NCI-H524 treated with DMSO at 0.1 percent for 48 hours (cell line): ENCODE data around the gene DPYD.

Source experiments
- DNase-seq: peaks from one replicate; lab custom pipeline; 2025; lab: John Stamatoyannopoulos, UW

DPYD gene

GRCh38 chr1:97906567-97907241, 14.1 kb downstream of the DPYD start:
- DNase-seq = no peak

- peak; percentile 48 for DNase-seq
These were observed 15.5 kb downstream of the DPYD start for GRCh38 chr1:97905141-97905940.

DNA sequence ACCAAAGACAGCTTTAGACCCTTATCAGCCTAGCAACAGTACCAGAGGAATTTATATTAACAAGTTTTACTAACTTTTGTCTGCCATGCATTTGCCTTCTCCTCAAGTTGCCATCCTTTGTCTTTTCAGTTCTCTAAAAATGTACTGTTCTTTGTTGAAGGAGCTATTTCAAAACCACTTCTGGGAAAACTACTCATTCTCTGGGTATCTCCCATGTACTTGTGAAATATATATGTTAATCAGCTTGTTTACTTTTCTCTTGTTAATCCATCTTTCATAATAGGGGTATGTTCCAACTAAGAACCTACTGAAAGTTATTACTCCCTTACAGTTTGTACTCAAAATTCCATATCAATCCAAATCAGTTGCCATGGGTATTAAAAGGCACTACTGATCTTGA, 16.3 kb downstream of the DPYD start:
- DNase-seq = no peak

GRCh38 chr1:97903626-97904025, 17.2 kb downstream of the DPYD start:
- no peak for DNase-seq

DNA sequence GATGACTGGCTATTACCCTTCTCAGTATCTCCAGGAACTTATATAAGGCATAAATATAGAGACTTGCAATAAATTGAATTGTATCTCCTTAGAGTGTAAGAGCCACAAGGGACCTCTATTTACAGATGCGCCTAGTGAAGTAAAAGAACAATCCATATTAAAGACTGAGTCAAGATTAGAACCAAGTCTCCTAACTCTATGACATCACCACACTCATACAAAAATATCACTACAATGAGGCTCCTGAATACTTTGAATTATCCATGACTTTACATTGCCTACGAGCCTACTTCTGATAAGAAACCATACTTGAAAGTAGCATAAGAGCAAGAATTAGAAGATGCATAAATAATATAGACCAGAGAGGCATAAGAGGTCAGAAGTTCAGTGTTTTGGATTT, 18.8 kb downstream of the DPYD start:
- no peak for DNase-seq

- DNase-seq = no peak
These were observed 19.7 kb downstream of the DPYD start for GRCh38 chr1:97901017-97901658.

GRCh38 chr1:97898948-97899347, 21.9 kb downstream of the DPYD start:
- DNase-seq = no peak

DNA sequence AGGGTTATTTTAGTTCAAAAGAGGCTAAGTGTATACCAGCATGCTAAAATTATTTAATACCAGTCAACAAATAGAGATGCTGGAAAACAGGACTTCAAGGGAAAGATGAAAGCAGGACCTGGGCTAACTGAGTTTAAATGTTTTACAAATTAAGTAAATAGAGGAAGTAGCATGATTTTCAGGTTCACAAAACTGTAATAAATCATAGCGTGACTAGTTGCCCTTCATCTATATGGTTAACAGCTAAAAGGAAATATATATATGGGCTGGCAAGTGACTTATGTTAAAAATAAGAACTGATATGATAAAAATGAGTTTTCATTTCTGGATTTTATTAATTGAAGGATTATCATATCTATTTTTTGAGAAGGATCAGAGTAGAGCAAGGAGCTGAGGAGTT, 25.6 kb downstream of the DPYD start:
- DNase-seq = no peak

- DNase-seq = no peak
These were observed 27.0 kb downstream of the DPYD start for GRCh38 chr1:97893844-97894243.

DNA sequence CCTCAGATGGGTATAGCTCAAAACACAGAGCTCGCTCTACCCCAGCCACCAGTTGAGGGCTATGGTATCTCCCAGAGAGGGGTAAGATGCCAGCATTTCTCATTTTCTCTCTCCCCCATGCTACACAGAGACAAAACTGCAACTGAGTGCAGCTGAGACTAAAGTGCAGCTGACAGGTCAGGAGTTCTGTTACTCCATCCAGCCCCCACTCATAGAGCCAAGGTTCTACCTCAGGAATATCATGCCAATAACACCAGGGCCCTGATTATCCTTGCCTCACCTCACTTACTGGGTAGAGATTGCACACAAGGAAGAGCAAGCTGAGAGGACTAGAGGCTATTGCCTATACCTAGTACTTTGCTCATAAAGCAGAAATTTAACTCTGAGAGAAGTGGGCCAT, 34.6 kb downstream of the DPYD start:
- no peak for DNase-seq

DNA sequence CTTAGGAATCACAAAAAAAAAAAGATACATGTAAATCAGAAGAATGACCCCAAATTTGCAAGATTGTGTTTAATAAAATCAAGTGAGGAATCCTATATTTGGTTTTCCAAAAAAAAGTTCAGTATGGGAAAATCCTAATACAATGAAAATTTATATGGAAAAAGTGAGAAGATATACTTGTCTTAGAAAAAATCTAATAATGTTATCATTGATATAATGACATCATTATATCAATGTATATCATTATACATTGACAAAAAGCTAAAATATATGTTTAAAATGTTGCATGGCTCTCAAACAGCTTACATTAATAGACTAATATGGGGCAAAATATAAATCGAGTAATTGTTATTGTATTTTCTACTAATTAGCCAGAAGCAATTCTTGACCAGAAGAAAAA, 37.0 kb downstream of the DPYD start:
- DNase-seq = no peak

GRCh38 chr1:97877307-97877706, 43.5 kb downstream of the DPYD start:
- DNase-seq = no peak

GRCh38 chr1:97875996-97876395, 44.8 kb downstream of the DPYD start:
- no peak for DNase-seq

DNA sequence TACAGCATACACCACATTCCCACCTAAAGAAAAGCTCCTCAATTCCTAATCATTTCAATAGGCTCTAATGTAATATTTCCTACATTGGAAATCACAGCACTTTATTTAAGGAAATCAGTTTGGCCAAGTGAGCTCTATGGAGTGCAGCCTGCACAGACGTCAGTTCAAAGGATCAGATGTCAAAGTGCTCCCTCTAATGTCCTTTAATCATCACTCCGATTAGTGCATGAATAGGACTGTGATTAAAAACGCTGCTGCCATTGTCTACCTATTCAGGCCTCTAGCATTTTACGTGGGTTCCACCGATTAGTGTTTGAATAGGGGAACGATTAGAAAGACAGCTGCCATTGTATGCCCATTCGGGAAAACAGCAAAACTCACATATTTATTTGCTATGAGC, 50.2 kb downstream of the DPYD start:
- DNase-seq = peak; percentile 4

DNA sequence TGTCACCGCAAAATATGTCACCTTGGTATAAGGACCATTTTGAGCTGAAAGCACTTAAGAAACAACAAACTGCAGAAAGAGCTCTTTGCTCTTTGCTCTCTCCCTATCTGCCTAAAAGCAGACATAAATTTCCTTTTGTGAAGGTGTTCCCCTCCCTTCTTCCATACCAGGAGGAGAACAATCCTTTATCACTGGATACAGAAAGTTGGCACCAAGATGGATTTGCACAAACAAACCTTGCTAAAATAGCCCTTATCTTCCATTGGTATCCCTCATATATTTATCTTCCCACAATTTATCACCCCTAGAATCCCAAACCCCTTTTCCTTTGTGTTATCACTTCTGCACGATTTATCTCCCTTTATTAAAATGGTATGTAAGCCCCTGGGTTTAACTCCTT, 51.4 kb downstream of the DPYD start:
- DNase-seq = no peak

GRCh38 chr1:97867127-97867526, 53.7 kb downstream of the DPYD start:
- DNase-seq = no peak

GRCh38 chr1:97864615-97865014, 56.2 kb downstream of the DPYD start:
- DNase-seq = no peak

DNA sequence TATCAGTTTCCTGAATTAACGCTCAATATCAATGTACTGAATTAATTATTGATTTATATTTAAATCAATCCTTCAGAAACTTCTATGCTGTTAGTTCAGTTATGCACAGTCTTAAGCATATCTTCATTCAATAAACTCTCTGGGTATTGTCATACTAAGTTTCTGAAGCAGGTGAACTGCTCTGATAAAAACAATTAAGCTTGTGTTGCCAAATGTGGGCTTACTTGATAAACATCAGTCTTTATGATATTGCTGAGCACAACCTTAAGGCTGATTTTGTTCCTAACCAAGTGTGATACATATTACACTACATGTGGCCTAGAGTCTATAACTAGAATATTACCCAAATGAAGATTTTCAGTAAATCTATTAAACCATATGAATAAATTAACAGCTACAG, 67.6 kb downstream of the DPYD start:
- DNase-seq = no peak

DNA sequence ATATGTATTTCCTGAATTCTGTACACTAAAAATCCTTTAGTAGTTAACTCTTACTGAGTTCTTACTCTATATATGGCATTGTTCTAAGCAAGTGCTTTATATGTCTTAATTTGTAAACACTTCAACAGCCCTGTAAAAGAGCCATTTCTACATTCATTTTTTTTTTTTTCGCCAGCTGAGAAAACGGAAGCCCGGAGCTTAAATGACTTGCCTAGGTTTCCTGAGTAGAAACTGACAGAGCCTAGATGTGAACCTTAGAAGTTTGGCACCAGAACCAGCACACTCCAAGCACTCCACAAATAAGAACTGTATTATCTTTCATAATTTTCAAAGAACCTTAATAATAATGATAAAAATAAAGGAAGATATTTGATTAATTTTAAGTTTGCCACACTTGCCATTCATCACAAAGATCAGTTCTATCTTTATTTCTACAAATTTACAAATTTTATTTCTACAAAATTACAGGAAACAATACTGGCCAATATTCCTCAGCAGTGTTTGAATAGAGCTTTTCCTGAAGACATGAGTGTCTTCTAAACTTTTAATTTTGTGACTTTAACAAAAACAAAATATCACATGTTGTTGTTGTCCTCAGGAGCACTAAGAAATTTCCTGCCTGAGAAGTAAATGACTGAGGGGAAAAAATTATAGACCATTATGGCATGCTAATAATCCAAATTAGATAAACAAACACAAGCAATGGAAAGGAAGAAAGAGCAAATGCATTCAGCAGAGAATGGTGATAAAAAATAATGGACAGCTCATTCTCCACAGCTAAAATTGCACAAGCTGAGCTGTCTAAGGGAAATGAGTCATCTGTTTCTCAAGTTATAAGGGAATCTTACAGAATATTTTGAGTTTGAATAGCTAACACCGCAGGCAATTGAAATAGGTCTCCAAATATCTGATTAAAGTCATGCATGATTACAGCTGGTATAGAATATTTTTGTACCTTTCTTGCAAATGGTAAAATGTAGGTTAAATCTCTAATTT, 71.2 kb downstream of the DPYD start:
- no peak for DNase-seq

GRCh38 chr1:97845805-97846204, 75.0 kb downstream of the DPYD start:
- DNase-seq = no peak

- DNase-seq = no peak
These were observed 76.2 kb downstream of the DPYD start for GRCh38 chr1:97844552-97845089.

DNA sequence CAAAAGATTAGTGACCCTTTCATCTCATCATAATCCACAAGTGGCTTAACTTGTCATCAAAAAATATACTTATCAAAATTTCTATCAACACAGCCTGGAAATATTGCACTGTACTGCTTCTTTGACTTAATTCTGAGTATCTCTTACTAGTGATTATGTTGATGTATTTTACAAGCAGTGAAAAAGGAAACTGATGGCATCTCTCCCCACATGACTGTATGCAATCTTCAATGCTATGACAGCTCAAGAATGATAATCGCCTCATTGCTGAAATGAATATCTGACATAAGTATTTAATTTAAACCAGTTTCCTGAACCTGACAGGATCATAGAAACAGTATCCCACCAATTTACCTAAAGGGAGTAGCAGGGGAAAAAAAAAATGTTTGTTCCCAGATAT, 79.5 kb downstream of the DPYD start:
- DNase-seq = peak; percentile 44
